Activated CD4-positive, alpha-beta memory T cell treated with anti-CD3 and anti-CD28 coated beads for 36 hours (primary cell): ENCODE results near the gene SNX13. TPM values are rescaled to one million over a fixed set of nuclear protein-coding genes. Genes with fewer than 3 reads are reported as not detected.

ENCODE experiments used
- CTCF ChIA-PET: fragments of 350-600 bp; sonication (Branson Sonifier 250); formaldehyde crosslinking; loops from one replicate; lab custom pipeline; 2021; ENCODE audit warnings: antibody characterized with exemption, inconsistent platforms; lab: Charles Lee
- POLR2A ChIA-PET: fragments of 350-600 bp; sonication (Branson Sonifier 250); formaldehyde crosslinking; loops from one replicate; lab custom pipeline; 2021; ENCODE audit warnings: antibody characterized with exemption; lab: Charles Lee
- DNase-seq: peaks from one replicate; pipeline ENCODE4 v3.0.0-alpha.2; 2020
- H3K27ac Mint-ChIP-seq: one replicate; pipeline ENCODE4 v1.8.0; 2021; ENCODE audit warnings: mixed read lengths
- H3K27me3 Mint-ChIP-seq: one replicate; pipeline ENCODE4 v1.8.0; 2021; ENCODE audit warnings: mixed read lengths
- H3K36me3 Mint-ChIP-seq: one replicate; pipeline ENCODE4 v1.8.0; 2021; ENCODE audit warnings: mixed read lengths
- H3K4me1 Mint-ChIP-seq: one replicate; pipeline ENCODE4 v1.8.0; 2021; ENCODE audit warnings: low read depth, mixed read lengths
- H3K4me3 Mint-ChIP-seq: one replicate; pipeline ENCODE4 v1.8.0; 2021; ENCODE audit warnings: mild to moderate bottlenecking, mixed read lengths
- H3K9me3 Mint-ChIP-seq: one replicate; pipeline ENCODE4 v1.8.0; 2021; ENCODE audit warnings: mixed read lengths
- intact Hi-C: fragments of 100-400 bp; cut with micrococcal nuclease; formaldehyde crosslinking; loops from one replicate; pipeline ENCODE4 v1.15.1; 2023
- total RNA-seq, 2 experiments: library from RNA; stranded (reverse); gene quantifications; one replicate each; pipeline ENCODE4 v1.2.3, GENCODE V29; 2021

Gene SNX13, protein sequence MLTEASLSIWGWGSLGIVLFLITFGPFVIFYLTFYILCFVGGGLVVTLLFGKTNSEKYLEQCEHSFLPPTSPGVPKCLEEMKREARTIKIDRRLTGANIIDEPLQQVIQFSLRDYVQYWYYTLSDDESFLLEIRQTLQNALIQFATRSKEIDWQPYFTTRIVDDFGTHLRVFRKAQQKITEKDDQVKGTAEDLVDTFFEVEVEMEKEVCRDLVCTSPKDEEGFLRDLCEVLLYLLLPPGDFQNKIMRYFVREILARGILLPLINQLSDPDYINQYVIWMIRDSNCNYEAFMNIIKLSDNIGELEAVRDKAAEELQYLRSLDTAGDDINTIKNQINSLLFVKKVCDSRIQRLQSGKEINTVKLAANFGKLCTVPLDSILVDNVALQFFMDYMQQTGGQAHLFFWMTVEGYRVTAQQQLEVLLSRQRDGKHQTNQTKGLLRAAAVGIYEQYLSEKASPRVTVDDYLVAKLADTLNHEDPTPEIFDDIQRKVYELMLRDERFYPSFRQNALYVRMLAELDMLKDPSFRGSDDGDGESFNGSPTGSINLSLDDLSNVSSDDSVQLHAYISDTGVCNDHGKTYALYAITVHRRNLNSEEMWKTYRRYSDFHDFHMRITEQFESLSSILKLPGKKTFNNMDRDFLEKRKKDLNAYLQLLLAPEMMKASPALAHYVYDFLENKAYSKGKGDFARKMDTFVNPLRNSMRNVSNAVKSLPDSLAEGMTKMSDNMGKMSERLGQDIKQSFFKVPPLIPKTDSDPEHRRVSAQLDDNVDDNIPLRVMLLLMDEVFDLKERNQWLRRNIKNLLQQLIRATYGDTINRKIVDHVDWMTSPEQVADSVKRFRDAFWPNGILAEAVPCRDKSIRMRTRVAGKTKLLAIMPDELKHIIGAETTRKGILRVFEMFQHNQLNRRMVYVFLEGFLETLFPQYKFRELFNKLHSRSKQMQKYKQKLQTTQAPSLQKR
- 10 to 100 TPM; 18.6 to 19.8 TPM for total RNA-seq

DNA sequence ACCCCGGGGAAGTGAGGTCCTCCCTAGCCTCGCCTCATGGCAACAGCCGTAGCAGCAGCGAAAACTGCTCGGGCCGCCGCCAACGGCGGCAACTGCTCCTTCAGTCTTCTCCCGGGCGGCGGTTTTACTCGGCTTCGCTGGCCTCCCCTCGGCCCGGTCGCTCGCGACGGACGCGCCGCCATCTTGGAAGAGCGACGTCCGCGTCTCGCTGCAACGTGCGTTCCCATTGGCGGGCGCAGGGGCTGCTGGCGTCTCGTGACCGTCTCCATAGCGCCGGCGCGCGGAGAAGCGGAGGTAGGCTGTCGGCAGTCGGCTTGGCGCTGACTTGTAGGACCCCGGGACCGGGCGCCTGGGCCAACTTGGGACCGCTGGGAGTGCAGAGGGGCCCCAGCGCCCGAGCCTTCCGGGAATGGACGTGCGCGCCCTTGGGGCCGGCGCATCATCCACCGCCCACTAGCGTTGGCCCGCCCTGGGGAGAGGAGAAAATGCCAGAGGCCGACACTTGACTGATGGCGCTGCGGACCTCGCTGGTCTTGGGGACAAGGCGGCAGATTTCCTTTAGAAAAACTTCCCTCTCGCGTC, at the start of gene SNX13:
Gene SNX13 (minus strand): TSS at position 193 of the 582 bp plus-strand sequence. CDS start 199 bp downstream, outside the sequence.
- Mint-ChIP-seq H3K27ac (peak within 1 kb of the TSS; percentile 94), H3K9me3 (no peaks in the 10 kb centered on the region), H3K27me3 (no peaks in the 10 kb centered on the region), H3K4me1 (peaks cover 40% of the 10 kb centered on the region), H3K36me3 (peaks cover 5% of the 10 kb centered on the region), H3K4me3 (peak within 1 kb of the TSS; percentile 98)
- CTCF ChIA-PET = no interaction called here
- intact Hi-C loops = loop anchor here (1.0 to 10.0 kb wide), 6 partner anchors 12 to 1296 kb away; partner anchors contain the start of genes ANKMY2 and BZW2
- POLR2A ChIA-PET = no interaction called here
- DNase-seq = peak; percentile 92

DNA sequence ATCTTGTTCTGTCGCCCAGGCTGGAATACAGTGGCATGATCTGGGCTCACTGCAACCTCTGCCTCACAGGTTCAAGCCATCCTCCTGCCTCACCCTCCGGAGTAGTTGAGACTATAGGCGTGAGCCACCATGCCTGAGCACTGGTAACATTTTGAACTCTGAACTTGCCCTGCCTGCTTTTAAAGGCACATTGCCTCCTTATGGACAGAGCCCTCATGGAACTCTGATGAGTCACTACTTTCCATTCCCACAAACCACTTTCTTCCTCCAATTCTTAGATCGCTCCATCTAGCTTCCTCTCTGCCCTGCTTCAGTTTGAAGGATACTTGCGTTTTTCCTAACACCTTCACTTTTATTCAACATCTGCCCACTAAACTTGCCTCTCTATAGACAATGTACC, 49.3 kb upstream of the SNX13 start:
- H3K4me1 Mint-ChIP-seq = peaks cover 10% of the 10 kb centered on the region
- no peaks in the 10 kb centered on the region for H3K9me3 Mint-ChIP-seq
- intact Hi-C loops = no loop called here
- no peak overlapping the region for H3K4me3 Mint-ChIP-seq
- DNase-seq = no peak
- POLR2A ChIA-PET = no interaction called here
- CTCF ChIA-PET = no interaction called here
- H3K36me3 Mint-ChIP-seq = no peaks in the 10 kb centered on the region
- H3K27ac Mint-ChIP-seq = no peak overlapping the region
- H3K27me3 Mint-ChIP-seq = peaks cover 7% of the 10 kb centered on the region

DNA sequence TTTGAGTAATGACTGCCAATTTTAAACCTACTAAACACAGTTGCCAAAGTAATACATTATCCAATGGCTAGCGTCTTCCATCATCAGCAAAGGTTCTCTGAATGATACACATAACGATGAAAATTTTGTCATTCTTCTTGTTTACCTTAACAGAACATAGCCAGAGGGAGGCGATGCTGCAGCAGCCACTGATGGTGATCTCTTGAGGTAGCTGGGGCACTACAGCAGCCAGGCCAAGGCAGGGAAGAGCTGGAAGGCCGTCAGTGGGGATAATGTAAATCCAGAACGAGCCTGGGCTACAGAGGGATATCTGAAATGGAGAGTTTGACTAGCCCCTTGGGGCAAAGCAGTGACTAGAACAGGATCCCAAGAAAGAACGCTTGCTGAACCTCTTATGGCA, 48.6 kb upstream of the SNX13 start:
- Mint-ChIP-seq H3K27ac (no peak overlapping the region), H3K36me3 (no peaks in the 10 kb centered on the region), H3K27me3 (peaks cover 7% of the 10 kb centered on the region), H3K4me3 (no peak overlapping the region), H3K9me3 (no peaks in the 10 kb centered on the region), H3K4me1 (peaks cover 4% of the 10 kb centered on the region)
- ChIA-PET POLR2A (no interaction called here), CTCF (no interaction called here)
- DNase-seq = no peak
- intact Hi-C loops = no loop called here

DNA sequence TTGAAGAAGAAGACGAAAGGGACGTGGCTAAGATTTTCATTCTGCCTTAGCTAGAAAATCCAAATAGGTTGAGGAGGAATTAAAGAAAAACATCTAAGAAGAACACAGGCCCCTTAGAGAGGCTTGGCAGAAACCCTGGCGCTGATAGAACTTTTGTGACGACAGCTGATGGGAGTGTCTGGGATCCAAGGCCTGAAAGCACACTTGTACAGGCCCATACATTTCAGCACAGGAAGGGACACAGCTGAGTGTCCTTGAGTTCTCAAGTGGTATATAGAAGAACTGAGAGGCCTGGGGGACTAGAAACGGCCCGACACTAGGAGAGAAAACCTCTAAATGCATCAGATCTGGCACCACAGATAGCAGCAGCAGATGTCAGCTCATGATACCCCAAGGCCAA, 47.8 kb upstream of the SNX13 start:
- Mint-ChIP-seq H3K27ac (no peak overlapping the region), H3K4me3 (no peak overlapping the region), H3K27me3 (peaks cover 7% of the 10 kb centered on the region), H3K4me1 (peaks cover 2% of the 10 kb centered on the region), H3K36me3 (no peaks in the 10 kb centered on the region), H3K9me3 (no peaks in the 10 kb centered on the region)
- no peak for DNase-seq
- ChIA-PET CTCF (no interaction called here), POLR2A (no interaction called here)
- intact Hi-C loops = no loop called here

DNA sequence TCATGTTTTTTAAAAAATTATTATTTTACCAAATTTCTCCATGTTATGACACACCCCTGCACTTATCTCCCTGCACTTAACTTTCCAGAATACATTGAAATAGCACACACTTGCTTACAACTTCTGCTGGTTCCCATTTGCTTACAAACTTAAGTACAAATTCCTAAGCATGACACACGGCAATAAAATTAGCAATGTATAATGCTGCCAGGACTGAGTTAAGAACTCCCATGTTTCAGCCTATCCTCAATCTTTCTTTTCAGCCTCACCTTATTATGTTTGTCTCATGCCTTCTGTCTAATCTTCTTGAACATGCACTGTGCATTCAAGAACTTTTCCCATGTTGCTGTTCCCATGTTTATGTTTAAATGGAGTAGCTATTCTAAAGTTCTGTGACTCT, 46.6 kb upstream of the SNX13 start:
- no peaks in the 10 kb centered on the region for H3K36me3 Mint-ChIP-seq

DNA sequence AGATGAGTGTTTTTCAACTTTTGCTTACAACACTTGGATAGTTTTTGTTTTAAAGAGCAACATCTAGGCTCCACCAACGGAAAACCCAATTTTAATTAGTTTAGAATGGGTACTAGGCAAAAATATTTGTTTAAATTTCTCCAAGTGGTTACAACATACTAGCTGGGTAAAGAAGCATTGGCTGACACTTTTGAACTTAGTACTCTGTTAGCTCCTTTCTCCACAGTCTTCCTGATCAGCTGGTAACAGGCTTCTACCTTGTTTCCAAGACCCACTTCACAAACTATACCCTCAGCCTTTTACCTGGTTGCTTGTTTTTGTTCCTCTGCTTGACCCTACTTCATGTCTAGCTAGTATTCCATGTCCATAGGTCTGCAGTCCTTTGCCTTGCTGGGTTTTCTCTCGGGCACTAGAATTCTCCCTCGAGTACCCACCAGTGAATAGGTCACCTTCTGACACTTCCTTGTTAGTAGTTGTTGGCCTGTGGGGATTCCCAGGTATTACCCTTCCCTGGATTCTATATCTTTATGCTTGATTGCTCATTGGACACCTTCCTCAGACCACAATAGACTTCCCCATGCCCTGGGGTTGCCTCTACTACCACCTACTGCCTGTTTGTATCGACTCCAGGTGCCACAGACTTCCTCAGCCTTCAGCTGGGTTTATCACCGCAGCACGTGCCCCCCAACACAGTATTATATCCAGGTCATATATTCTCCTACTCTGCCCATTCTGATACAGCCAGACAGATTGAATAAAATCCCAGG, 45.4 kb upstream of the SNX13 start:
- DNase-seq = no peak
- Mint-ChIP-seq H3K27ac (no peak overlapping the region), H3K9me3 (no peaks in the 10 kb centered on the region), H3K36me3 (no peaks in the 10 kb centered on the region), H3K4me1 (peaks cover 3% of the 10 kb centered on the region), H3K27me3 (peaks cover 4% of the 10 kb centered on the region), H3K4me3 (no peak overlapping the region)
- CTCF ChIA-PET = interaction anchor here (1.2 kb wide), 1 partner anchor 216 kb away, joined by 3 read pairs; no protein-coding TSS in a partner anchor
- intact Hi-C loops = no loop called here
- POLR2A ChIA-PET = no interaction called here

More for the DNA sequence above, 46.6 kb upstream of the SNX13 start:
- POLR2A ChIA-PET = no interaction called here
- Mint-ChIP-seq H3K27ac (no peak overlapping the region), H3K9me3 (no peaks in the 10 kb centered on the region), H3K4me1 (peaks cover 3% of the 10 kb centered on the region), H3K27me3 (peaks cover 5% of the 10 kb centered on the region), H3K4me3 (no peak overlapping the region)
- CTCF ChIA-PET = no interaction called here
- intact Hi-C loops = no loop called here
- DNase-seq = no peak

DNA sequence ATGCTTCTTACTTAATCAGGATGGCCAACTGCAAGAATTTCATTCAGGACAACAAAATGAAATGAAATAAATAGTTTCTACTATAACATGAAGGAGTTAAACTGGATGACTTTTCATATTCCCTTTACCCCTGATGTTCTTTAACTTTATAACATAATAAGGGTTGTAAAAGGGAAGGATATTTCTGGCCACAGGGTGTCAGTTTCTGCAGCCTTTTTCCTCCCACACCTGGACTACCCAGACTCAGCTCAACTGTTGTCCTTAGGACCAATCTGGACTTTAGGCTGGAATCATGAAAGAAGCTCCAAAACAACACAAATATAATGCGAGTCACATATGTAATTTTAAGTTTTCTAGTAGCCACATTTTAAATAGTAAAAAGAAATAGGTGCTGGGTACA, 44.0 kb upstream of the SNX13 start:
- Mint-ChIP-seq H3K27me3 (peaks cover 5% of the 10 kb centered on the region), H3K4me1 (peaks cover 3% of the 10 kb centered on the region), H3K27ac (no peak overlapping the region), H3K36me3 (no peaks in the 10 kb centered on the region), H3K9me3 (no peaks in the 10 kb centered on the region), H3K4me3 (no peak overlapping the region)
- POLR2A ChIA-PET = no interaction called here
- DNase-seq = no peak
- intact Hi-C loops = no loop called here
- CTCF ChIA-PET = interaction anchor here (1.2 kb wide), 1 partner anchor 214 kb away, joined by 3 read pairs; no protein-coding TSS in a partner anchor

DNA sequence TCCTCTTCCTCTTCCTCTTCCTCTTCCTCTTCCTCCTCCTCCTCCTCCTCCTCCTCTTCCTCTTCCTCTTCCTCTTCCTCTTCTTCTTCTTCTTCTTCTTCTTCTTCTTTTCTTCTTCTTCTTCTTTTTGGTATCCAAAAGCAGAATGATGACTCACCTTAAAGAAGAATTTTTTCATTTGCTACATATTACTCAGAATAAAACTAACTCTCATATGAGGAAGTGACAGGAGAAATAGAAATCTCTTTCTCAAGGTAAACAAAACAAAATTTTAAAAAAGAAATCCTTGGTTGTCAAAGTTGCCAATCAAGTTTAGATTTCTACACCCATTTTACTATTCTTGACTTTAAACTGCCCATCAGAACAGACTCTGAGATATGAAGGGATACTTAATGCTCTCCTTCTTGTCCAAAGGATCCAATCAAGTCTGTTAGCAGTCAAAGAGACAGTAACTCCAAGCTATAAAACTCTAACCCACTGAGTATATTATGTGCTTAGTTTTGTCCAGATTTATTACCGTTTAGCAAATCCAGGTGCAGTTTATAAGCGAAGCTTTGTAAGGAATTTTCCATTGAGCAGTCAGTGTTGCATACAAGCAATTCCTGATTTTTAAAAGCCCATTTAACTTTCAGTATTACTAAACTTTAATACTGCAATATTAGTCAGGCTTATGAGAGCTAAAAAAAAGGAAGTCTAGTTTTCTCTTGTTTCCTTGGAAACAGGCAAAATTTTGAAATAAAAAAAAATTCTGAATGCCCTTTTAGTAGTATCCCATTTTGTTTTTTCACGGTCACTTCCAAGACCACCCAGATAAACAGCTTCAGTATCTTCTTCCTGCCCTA, 43.1 kb upstream of the SNX13 start:
- Mint-ChIP-seq H3K4me3 (no peak overlapping the region), H3K4me1 (peaks cover 3% of the 10 kb centered on the region), H3K27ac (no peak overlapping the region), H3K9me3 (no peaks in the 10 kb centered on the region), H3K36me3 (no peaks in the 10 kb centered on the region), H3K27me3 (peaks cover 5% of the 10 kb centered on the region)
- no peak for DNase-seq
- POLR2A ChIA-PET = no interaction called here
- intact Hi-C loops = no loop called here
- CTCF ChIA-PET = no interaction called here

DNA sequence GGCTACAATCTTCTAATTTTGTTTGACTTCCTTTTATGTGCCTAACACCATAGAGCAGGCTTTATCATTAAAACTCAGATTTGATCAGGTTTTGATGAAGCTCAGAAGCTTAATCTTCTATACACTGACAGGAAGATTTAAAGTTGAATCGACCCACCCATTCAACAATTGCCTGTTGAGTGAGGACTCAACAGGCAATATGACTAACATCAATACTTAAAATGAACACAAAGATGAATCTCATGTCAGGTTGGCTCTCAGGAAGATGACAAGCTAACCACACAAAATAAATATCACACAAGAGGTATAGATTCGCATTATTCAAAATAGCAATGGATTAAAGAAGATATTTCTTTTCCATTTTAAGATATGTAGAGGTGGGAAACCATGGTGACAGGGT, 36.7 kb upstream of the SNX13 start:
- H3K4me1 Mint-ChIP-seq = peaks cover 2% of the 10 kb centered on the region
- POLR2A ChIA-PET = no interaction called here
- CTCF ChIA-PET = no interaction called here
- no peak overlapping the region for H3K27ac Mint-ChIP-seq
- H3K9me3 Mint-ChIP-seq = no peaks in the 10 kb centered on the region
- no peaks in the 10 kb centered on the region for H3K36me3 Mint-ChIP-seq
- no peak for DNase-seq
- H3K4me3 Mint-ChIP-seq = no peak overlapping the region
- intact Hi-C loops = no loop called here
- H3K27me3 Mint-ChIP-seq = peaks cover 2% of the 10 kb centered on the region

DNA sequence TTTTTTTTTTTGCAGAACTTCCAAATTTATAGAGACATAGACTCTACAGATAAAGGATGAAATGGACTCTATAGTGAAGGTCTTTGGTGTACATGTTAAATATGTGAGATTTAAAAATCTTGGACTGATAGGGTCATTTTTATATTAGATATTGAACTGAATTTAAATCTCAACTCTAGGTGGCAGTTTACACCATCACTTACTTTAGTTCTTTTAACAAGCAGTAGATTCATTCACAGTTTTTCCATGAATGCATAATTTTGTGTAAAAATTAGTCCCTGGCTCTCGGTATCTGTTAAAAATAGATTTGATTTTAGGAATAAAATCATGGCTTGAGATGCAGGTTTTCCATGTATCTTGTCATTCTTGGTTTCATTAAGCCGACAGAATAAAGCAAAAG, 31.1 kb upstream of the SNX13 start:
- H3K27ac Mint-ChIP-seq = no peak overlapping the region
- ChIA-PET CTCF (no interaction called here), POLR2A (no interaction called here)
- H3K27me3 Mint-ChIP-seq = peaks cover 2% of the 10 kb centered on the region
- H3K4me1 Mint-ChIP-seq = no peaks in the 10 kb centered on the region
- no peak for DNase-seq
- H3K36me3 Mint-ChIP-seq = no peaks in the 10 kb centered on the region
- intact Hi-C loops = no loop called here
- no peak overlapping the region for H3K4me3 Mint-ChIP-seq
- H3K9me3 Mint-ChIP-seq = no peaks in the 10 kb centered on the region
